Rectal smooth muscle tissue (tissue), 1 donor: ENCODE results near the gene CFDP1.
"Not testable (repeated sequence)": the region's sequence is repeated elsewhere in the genome, so short reads cannot be mapped to it uniquely, and the experiment has no call there.

Source experiments
- H3K27ac ChIP-seq: one replicate; pipeline ENCODE4 v1.7.0; 2013; ENCODE audit warnings: low read depth, low read length, inconsistent platforms
- H3K27me3 ChIP-seq: one replicate; pipeline ENCODE4 v1.7.0; 2013; ENCODE audit warnings: low read length; ENCODE audit not compliant: control insufficient read depth, insufficient read depth
- H3K36me3 ChIP-seq: one replicate; pipeline ENCODE4 v1.7.0; 2013; ENCODE audit warnings: low read length; ENCODE audit not compliant: control insufficient read depth, insufficient read depth
- H3K4me1 ChIP-seq: one replicate; pipeline ENCODE4 v1.7.0; 2013; ENCODE audit warnings: low read length; ENCODE audit not compliant: control insufficient read depth, insufficient read depth
- H3K4me3 ChIP-seq: one replicate; pipeline ENCODE4 v1.7.0; 2013; ENCODE audit warnings: low read length
- H3K9ac ChIP-seq: one replicate; pipeline ENCODE4 v1.7.0; 2013; ENCODE audit warnings: low read length

The CFDP1 gene

GRCh38 chr16:75455677-75456076 lies 22.4 kb upstream of the CFDP1 start:
- H3K4me1 ChIP-seq = no peaks in the 10 kb centered on the region
- no peaks in the 10 kb centered on the region for H3K27me3 ChIP-seq
- no peaks in the 10 kb centered on the region for H3K36me3 ChIP-seq
- H3K27ac ChIP-seq = no peak overlapping the region
- no peak overlapping the region for H3K4me3 ChIP-seq
- no peak overlapping the region for H3K9ac ChIP-seq

DNA sequence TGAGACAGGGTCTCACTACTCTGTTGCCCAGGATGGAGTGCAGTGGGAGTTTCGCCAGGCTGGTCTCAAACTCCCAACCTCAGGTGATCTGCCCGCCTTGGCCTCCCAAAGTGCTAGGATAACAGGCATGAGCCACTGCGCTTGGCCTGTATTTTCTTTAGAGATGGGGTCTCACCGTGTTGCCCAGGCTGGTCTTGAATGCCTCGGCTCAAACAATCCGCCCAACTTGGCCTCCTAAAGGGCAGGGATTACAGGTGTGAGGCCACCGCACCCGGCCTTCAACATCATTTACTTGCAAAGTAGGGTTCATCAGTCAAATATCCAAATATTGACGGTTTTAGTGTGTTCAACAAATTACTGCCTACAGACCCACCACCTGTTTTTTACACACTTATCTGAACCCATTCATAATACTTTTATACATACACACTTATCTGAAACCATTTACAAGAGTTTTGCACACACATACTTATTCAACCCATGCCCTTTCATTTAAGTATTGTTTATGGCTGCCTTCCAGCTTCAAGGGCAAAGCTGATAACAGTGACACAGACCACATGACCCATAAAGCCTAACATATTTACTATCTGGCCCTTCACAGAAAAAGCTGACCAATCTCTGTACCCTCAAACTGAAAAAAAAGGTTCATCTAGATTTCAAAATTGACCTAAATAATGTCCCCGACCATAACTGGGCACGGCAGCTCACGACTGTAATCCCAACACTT lies 19.3 kb upstream of the CFDP1 start:
- Histone ChIP-seq H3K4me1 (no peaks in the 10 kb centered on the region), H3K27me3 (no peaks in the 10 kb centered on the region), H3K36me3 (peaks cover 4% of the 10 kb centered on the region), H3K4me3 (no peak overlapping the region), H3K27ac (no peak overlapping the region), H3K9ac (no peak overlapping the region)

DNA sequence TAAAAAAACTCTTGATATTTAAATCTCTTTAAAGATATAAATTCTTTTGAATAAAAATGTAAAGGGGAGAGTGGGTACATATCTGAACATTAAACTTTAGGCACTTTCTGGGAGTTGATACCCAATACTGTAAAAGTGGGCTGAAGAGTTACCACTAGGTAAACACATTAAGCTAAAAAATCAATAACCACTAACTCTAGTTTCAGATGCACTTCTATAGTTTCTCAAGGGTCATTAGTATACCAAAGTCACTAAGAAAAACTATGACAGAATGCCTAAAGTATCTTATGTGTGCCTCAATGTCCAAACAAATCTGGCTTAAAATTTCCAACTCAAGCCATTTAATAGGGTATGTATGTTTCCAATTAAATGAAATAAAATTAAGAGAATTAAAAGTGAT lies 13.1 kb upstream of the CFDP1 start:
- H3K4me3 ChIP-seq = no peak overlapping the region
- no peaks in the 10 kb centered on the region for H3K4me1 ChIP-seq
- H3K9ac ChIP-seq = no peak overlapping the region
- H3K27me3 ChIP-seq = no peaks in the 10 kb centered on the region
- H3K27ac ChIP-seq = no peak overlapping the region
- H3K36me3 ChIP-seq = peaks cover 4% of the 10 kb centered on the region

- Histone ChIP-seq H3K4me1 (no peaks in the 10 kb centered on the region), H3K4me3 (no peak overlapping the region), H3K27ac (no peak overlapping the region), H3K9ac (no peak overlapping the region), H3K27me3 (no peaks in the 10 kb centered on the region), H3K36me3 (peaks cover 4% of the 10 kb centered on the region)
Observed at GRCh38 chr16:75445298-75445697, 12.0 kb upstream of the CFDP1 start.

DNA sequence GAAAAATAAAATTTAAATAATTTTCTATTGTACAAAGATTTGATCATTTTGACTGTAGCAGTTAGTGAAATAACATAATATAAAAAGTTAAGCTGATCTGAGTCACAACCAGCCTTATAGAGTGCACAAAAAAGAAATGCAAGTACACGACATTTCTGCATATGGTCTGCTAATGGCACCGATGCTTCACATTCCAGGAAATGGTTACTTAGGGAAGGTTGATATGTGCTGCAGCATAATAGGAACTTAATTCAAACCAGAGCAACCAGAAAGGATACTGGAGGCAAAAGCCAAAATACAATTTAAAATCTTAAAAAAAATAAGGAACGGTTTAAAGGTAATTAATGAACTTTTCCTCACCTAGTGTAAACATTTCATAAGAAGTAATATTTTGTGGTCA lies 10.0 kb upstream of the CFDP1 start:
- Histone ChIP-seq H3K4me1 (no peaks in the 10 kb centered on the region), H3K9ac (no peak overlapping the region), H3K27me3 (no peaks in the 10 kb centered on the region), H3K36me3 (no peaks in the 10 kb centered on the region), H3K27ac (no peak overlapping the region), H3K4me3 (no peak overlapping the region)

- Histone ChIP-seq H3K27me3 (no peaks in the 10 kb centered on the region), H3K27ac (peak overlapping the region; percentile 98), H3K9ac (peak overlapping the region; percentile 83), H3K4me1 (no peaks in the 10 kb centered on the region), H3K4me3 (peak overlapping the region; percentile 94), H3K36me3 (no peaks in the 10 kb centered on the region)
Observed at GRCh38 chr16:75433732-75434413, 570 bp upstream of the CFDP1 start.

DNA sequence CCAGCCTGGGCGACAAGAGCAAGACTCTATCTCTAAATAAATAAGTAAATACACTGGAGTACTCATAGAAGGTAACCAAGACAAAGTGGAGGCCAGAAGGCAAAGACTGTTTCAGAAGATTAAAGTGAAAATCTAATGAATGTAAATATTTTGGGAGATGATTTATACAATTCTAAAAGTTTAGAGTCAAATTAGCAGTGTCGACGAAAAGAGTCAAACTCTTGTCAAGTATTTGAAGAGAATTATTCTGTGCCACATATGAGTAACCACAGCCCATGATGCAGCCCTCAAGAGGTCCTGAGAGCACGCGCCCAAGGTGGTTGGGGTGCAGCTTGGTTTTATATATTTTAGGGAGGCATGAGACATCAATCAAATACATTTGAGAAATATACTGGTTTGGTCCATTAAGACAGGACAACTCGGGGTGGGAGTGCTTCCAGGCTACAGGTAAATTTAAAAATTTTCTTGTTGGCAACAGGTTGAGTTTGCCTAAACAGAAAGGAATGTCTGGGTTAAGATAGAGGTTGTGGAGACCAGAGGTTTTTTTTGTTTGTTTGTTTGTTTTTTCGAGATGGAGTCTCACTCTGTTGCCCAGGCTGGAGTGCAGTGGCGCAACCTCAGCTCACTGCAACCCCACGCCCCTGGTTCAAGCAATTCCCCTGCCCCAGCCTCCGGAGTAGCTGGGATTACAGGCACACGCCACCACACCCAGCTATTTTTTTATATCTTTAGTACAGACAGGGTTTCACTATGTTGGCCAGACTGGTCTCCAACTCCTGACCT lies 3.5 kb downstream of the CFDP1 start:
- Histone ChIP-seq H3K4me1 (no peaks in the 10 kb centered on the region), H3K4me3 (no peak overlapping the region), H3K36me3 (no peaks in the 10 kb centered on the region), H3K9ac (no peak overlapping the region), H3K27ac (no peak overlapping the region), H3K27me3 (no peaks in the 10 kb centered on the region)

DNA sequence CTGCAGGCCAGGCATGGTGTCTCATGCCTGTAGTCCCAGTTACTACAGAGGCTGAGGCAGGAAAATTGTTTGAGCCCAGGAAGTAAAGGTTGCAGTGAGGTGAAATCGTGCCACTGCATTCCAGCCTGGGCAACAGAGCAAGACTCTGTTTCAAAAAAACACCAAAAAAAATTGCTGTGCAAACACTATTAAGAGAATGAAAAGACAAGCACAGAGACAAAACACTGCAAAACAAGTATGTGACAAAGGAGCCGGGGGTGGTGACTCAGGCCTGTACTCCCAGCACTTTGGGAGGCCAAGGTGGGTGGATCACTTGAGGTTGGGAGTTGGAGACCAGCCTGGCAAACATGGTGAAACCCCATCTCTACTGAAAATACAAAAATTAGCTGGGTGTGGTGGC lies 6.8 kb downstream of the CFDP1 start:
- not testable (repeated sequence) for H3K9ac ChIP-seq, H3K27ac ChIP-seq, H3K36me3 ChIP-seq, H3K27me3 ChIP-seq, H3K4me3 ChIP-seq, H3K4me1 ChIP-seq

- not testable (repeated sequence) for H3K27ac ChIP-seq, H3K36me3 ChIP-seq, H3K9ac ChIP-seq, H3K4me1 ChIP-seq, H3K4me3 ChIP-seq, H3K27me3 ChIP-seq
Observed at GRCh38 chr16:75424105-75424762, 9.1 kb downstream of the CFDP1 start.

DNA sequence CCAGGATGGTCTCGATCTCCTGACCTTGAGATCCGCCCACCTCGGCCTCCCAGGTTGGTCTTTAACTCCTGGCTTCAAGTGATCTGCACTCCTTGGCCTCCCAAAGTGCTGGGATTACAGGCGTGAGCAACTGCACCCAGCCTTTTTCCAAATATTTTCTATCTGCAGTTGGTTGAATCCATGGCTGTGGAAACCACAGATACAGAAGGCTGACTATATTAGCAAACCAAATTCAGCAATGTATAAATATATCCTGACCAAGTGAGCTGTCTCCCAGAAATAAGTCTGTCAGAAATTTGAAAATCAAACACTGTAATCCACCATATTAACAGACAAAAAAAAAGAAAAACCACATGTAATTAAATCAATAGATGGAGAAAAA lies 9.6 kb downstream of the CFDP1 start:
- Histone ChIP-seq H3K4me3 (no peak overlapping the region), H3K9ac (no peak overlapping the region), H3K27ac (no peak overlapping the region), H3K36me3 (no peaks in the 10 kb centered on the region), H3K27me3 (no peaks in the 10 kb centered on the region), H3K4me1 (no peaks in the 10 kb centered on the region)

DNA sequence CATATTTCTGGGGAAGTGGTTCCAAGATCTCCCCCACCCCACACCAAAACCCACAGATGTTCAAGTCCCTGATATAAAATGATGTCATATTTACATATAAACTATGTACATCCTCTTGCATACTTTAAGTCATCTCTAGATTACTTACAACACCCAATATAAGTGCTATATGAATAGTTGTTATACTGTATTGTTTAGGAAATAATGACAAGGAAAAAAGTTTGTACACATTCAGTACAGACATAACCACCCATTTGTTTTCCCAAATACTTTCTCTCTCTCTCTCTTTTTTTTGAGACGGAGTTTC lies 11.5 kb downstream of the CFDP1 start:
- Histone ChIP-seq H3K4me1 (no peaks in the 10 kb centered on the region), H3K36me3 (no peaks in the 10 kb centered on the region), H3K27me3 (no peaks in the 10 kb centered on the region), H3K9ac (no peak overlapping the region), H3K4me3 (no peak overlapping the region), H3K27ac (no peak overlapping the region)

DNA sequence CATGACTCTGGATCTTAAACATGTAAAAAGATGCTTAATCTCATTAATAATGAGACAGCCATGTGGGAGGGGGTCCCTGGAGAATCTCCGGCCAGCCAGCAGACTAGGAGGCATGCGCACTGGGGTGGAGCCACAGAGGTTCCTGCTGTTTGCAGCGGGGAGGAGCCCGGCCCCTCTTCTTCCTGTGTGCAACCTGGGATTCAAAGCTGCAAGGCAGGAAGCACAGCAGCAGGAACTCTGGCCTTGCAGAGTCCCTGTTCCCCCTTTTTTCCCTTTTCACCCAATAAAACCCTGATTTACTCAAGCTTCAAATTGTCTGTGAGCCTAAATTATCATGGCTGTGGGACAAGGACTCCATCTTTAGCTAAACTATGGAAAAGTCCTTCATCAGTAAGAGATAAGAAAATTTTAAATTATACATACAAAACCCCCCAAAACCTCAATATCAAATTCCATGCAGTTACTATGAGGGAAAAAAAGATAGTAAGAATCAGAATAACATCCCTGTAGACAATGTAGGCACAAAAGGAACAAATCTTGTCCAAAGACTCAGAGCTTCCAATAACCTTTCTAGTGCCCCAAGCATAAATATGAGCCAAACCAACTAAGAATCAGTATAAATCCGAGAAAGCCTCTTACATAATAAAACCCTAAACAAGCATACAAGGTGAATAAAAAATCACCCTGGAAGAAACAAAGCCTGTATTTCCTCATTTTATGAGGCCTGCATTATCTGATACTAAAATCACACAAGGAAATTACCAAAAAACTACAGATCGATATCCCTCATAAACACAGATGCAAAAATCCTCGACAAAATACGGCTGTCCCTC lies 12.1 kb downstream of the CFDP1 start:
- Histone ChIP-seq H3K36me3 (no peaks in the 10 kb centered on the region), H3K4me3 (no peak overlapping the region), H3K9ac (no peak overlapping the region), H3K27me3 (no peaks in the 10 kb centered on the region), H3K4me1 (no peaks in the 10 kb centered on the region), H3K27ac (no peak overlapping the region)
